Hepatic stellate cell (primary cell): ENCODE data around the gene XKRX.
A peak's percentile ranks its signal among the peaks of the same experiment; 100 is the strongest.

Experiments used
- DNase-seq: peaks from one replicate; pipeline ENCODE4 v3.0.0; 2011; ENCODE audit warnings: low spot score

Gene XKRX

GRCh38 chrX:100895365-100896075, 33.2 kb downstream of the XKRX start:
- DNase-seq: peak; percentile 15

- DNase-seq: no peak
Observed at GRCh38 chrX:100883654-100884053, 45.1 kb downstream of the XKRX start.

DNA sequence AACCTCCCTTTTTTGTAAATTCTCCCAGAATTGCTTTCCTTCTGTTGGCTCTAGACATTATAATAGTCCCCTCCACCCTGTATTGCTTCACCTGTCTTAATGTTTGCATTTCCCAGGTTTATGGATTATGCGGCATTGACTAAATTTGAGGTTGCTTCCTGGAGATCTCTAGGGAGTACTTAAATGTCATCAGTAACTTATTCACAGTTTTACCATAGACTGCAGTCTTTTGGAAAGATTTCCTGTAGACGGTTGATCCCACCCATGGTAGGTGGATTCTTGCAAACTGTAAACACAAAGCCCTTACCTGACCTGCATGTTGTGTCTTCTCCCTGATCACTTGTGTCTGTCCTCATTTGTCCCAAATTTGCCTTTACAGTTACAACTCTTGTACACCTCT, 48.3 kb downstream of the XKRX start:
- no peak for DNase-seq

DNA sequence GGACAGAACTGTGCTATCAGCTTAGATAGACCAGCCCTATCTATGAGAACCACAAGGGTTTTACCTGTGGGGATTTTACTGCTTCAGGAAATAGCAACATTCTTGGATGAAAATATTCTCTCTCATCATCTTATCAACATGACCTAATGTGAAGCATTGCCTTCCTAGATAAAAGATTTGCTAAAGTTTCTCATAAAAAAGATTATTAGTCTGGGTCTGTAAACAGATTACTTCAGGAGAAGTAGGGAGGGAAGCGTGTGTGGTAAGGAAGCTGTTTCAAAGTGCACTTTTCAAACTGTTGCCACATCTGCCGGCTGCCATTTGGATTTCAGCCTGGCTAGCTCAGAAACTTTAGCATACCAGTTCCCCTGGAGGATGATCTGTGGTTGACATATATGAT, 54.4 kb downstream of the XKRX start, which contains the start of gene NOX1:
NOX1 (minus strand) TSS at position 35 of the 400 bp plus-strand sequence. CDS start 220 bp downstream, outside the sequence.
- no peak for DNase-seq

- peak; percentile 10 for DNase-seq
Observed at GRCh38 chrX:100871594-100872560, 56.8 kb downstream of the XKRX start.

- no peak for DNase-seq
Observed at GRCh38 chrX:100870527-100870926, 58.2 kb downstream of the XKRX start.

- DNase-seq: no peak
Observed at GRCh38 chrX:100868273-100868672, 60.4 kb downstream of the XKRX start.

- peak; percentile 14 for DNase-seq
Observed at GRCh38 chrX:100864657-100865391, 63.9 kb downstream of the XKRX start.
